Urothelium cell line (cell line): Measurements from ENCODE around the gene RASSF4.

ENCODE experiments used
- DNase-seq: peaks from one replicate; pipeline ENCODE4 v3.0.0; 2011; ENCODE audit warnings: low spot score, mixed read lengths
- FAIRE-seq: peaks from 2 replicates; lab custom pipeline; 2011; peaks lifted over from hg19 to GRCh38; lab: Jason Lieb, UNC

RASSF4 gene

GRCh38 chr10:44974082-44974627 lies 14.6 kb downstream of the RASSF4 start:
- DNase-seq (no peak), FAIRE-seq (no peak)

GRCh38 chr10:44974628-44975430 lies 15.2 kb downstream of the RASSF4 start:
- FAIRE-seq (no peak), DNase-seq (peak; percentile 90)

DNA sequence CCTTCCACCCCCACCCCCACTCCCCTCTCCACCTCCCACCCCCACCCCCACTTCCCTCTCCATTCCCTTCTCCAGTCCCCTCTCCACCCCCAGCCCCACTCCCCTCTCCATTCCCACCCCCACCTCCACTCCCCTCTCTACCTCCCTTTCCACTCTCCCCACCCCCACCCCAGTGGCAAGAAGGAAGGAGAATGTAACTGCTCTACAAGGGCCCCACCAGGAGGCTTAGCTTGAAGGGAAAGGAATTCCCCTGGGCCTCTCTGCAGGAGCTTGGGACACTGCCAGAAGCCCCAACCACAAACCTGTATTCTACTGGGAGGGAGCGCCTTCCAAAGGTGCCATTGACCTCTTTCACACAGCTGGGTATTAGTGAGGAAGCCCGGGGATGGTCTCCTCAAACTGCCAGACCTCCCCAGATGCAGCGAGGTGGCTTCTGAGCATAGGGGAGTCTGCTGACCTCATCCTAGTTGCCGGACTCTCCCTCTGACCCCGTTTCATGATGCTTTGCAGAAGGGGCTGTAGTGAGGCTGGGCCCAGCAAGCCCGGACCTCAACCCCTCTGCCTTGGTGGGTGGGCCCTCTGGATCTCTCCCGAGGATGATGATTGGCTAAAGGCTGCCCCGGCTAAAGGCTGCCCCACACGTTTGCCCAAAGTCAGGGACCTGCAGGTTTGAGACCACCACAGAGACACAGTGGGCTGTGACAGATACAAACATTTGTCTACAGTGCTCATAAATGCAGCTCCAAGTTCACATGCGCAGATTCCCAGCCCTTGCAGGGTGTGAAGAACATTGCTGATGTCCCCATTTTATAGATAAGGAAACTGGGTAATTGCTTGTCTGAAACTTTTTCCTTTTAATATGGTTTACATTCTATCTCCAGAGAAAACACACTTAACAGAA lies 16.1 kb downstream of the RASSF4 start:
- no peak for FAIRE-seq
- peak; percentile 82 for DNase-seq

- peak; percentile 23 for FAIRE-seq
- DNase-seq, result no peak
Observed at GRCh38 chr10:44976352-44977198, 17.0 kb downstream of the RASSF4 start.

DNA sequence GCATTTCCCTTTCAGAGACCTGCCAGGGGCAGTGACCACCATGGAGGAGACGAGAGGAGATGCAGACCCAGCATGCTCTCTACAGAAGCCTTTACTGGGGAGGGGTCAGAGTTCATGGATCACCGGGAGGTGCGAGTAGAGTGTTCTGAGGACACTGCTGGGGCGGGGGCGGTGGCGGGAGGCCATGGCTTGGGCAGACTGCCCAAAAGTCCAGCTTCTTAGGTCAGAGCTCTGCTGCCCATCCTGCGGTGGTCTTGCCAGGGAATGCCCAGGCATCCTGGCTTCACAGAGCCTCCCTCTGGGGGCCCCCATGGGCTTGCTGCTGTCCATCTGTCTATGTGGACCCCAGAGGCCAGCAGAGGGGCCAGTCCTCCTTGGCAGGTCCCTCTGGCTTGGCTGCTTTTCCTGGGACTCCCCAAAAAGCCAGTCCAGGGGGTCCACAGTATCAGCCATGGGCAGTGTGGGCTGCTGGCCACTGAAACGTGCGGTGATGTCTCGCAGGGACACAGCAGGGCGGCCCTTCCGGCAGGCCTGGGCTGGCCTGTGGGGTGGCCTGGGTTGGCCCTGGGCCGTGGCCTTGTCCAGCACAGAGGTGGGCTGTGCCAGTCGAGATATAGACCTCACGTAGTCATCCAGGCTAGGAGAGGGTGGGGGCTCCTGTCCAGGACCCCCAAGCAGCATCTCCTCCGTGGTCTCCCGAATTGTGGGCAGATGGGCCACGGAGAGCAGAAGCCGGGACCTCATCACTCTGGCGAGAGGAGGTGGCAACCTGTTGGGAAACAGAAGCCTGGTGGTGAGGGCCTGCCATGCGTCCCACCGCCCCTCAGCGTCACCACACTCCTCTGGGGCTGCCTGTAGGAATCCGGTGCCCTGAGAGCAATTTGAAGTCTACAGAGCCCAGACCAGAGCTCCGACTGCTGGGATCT lies 17.9 kb downstream of the RASSF4 start:
- no peak for FAIRE-seq

GRCh38 chr10:44978213-44978569 lies 18.6 kb downstream of the RASSF4 start:
- DNase-seq, result no peak
- no peak for FAIRE-seq

More for the DNA sequence above, 17.9 kb downstream of the RASSF4 start:
- DNase-seq, result no peak

DNA sequence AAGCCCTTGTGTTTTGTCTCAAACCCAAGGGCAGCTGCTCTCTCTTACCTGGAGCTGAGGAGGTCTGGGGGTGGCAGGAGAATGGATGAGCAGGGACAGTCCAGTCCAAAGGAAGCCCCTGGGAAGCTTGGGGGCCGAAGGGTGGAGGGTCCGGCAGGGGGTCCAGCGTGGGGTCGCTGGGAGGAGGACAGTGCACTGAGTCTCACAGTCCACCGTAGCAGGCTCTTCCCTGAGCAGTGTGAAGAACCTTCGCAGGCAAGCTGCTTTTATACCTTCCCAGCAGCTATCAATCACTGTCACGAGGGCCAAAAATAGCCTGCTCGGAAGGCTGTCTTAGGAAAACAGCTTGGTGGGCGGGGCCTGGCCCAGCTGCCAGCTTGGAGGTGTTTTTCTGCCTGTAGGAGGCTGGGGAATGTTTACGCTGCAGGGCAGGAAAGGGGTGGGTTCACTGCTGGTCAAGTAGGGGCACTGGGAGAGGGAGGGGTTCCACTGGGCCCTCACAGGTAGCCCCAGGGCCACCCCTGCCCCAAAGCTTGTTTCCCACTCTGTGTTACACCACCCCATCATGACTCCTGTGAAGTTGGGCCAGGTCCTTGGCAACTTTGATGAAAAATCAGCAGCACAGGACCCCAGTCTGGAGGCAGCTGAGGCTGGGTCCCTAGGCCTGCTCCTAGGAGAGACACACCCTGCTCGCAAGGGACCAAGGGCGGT lies 19.1 kb downstream of the RASSF4 start, which contains the start of gene DEPP1:
Gene DEPP1 (minus strand): TSS at position 240 of the 711 bp plus-strand sequence. CDS start 779 bp downstream, outside the sequence.
- DNase-seq, result peak; percentile 92
- peak; percentile 35 for FAIRE-seq

DNA sequence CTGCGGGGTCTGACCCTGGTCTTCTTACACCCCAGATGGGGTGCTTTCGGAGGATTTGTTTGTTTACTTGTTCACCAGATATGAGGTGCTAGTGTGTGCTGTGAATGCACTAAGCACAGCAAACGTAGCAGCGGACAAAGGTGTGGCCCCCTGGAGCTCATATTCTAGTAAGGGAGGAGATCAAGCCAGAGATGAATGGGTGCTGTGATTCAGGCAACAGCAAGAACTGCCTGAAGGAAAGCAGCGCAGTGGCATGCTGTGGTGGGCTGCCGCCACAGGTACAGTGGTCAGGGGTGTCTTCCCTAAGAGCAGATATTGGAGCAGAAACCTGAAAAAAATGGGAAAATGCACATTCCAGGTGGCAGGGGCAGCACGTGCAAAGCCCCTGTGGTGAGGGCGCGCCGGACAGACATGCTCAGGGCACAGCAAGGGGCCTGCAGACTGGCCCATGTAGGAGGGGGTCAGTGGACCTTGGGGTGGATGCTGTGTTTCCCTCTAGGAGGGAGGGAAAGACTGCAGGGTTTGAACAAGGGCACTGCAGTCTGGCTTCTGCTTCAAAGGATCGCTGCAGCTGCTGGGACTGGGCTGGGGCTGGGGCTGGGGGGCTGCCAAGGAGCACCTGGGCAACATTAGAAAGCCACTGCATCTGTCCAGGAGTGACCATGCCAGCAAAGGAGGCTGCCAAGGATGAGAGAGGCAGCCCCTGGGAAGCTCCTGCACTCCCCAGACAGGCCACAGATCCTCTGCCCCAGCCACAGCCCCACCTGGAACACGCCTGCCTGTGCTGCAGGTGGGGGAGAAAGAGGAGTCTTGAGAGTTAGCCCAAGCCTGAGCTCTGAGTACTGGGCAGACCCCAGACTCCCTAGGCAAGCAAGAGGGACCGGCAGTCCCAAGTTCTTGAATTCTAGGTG lies 19.9 kb downstream of the RASSF4 start:
- no peak for FAIRE-seq

GRCh38 chr10:44980309-44981171 lies 20.9 kb downstream of the RASSF4 start:
- no peak for DNase-seq
- peak; percentile 82 for FAIRE-seq

More for the DNA sequence above, 19.9 kb downstream of the RASSF4 start:
- no peak for DNase-seq

DNA sequence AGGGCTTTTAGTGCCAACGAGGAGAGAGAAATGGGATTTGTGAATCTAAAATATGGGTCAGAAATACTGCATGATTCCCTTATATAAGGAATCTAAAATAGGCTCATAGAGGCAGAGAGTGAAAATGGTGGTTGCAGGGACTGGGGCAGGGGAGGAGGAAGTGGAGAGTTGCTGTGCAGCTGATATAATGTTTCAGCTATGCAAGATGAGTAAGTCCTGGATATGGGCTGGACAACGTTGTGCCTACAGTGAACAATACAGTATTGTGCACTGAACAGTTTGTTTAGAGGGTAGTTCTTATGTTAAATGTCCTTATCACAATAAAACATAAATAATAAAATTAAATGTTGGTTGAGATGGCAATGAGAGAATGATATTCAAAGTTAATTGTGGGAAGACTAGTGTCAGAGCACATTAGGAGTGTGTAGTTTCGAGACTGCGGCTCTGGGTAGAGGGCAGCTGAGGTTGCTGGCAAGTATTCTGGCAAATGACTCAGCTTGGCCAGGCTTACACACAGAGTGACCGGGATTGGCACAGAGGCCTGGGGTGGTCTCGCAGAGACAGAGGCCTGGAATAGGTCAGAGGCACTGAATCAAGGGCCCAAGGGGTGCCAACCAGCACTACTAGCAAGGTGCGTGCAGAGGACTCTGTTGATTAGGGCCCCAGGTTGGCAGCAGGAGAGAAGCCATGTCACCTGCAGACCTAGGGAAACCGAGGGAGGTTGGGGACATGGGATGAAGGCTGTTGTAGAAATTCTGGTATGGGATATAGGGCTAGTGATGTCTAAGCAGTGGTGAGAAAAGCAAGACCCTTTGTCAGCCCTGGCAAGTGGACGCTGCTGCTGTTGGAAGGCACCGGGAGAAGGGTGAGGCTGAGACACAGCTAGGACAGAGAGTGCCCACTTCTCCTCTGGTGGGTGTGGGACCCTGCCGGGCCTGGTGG lies 21.8 kb downstream of the RASSF4 start:
- DNase-seq (peak; percentile 88), FAIRE-seq (peak; percentile 98)

GRCh38 chr10:44982114-44982460 lies 22.5 kb downstream of the RASSF4 start:
- FAIRE-seq, result peak; percentile 95
- DNase-seq, result peak; percentile 82

- DNase-seq, result no peak
- no peak for FAIRE-seq
Observed at GRCh38 chr10:44982496-44982895, 22.9 kb downstream of the RASSF4 start.

GRCh38 chr10:44983066-44983894 lies 23.7 kb downstream of the RASSF4 start:
- no peak for DNase-seq
- FAIRE-seq, result peak; percentile 23

DNA sequence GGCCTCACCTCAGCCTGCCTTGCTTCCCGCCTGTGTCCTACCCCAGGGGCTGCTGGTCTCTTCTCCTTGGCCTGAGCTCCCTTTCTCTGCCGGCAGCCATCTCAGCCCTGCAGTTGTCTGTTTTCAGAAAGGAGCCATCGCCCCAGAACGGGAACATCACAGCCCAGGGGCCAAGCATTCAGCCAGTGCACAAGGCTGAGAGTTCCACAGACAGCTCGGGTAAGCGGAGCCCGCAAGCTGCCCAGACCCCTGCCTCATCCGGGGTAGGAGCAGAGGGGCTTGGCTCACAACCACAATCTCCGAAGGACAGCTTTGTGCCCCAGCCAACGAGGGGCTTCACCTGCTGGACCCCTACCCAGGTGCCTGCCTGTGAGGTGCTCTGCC lies 24.3 kb downstream of the RASSF4 start:
- FAIRE-seq, result no peak

DNA sequence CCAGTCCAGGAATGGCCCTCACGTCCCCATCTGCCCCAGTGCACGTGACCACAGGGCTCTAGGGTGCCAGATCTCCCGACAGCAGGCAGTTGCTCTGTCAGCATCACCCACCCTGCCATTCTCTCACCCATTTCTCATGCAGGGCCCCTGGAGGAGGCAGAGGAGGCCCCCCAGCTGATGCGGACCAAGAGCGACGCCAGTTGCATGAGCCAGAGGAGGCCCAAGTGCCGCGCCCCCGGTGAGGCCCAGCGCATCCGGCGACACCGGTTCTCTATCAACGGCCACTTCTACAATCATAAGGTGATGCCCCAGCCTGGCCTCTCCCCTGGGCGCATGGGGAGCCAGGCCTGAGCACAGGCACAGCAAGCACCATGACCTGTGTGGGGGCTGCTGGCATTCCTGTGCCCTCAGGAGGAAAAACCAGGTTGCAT lies 25.1 kb downstream of the RASSF4 start:
- FAIRE-seq, result no peak

More for the DNA sequence above, 24.3 kb downstream of the RASSF4 start:
- no peak for DNase-seq

More for the DNA sequence above, 25.1 kb downstream of the RASSF4 start:
- DNase-seq, result no peak
